Endodermal cell (in vitro differentiated cells): ENCODE measurements around the gene DNMT3A. TPM values are rescaled to one million over a fixed set of nuclear protein-coding genes. Genes with fewer than 3 reads are reported as not detected.
A peak's percentile ranks its signal among the peaks of the same experiment; 100 is the strongest.

Experiments
- DNase-seq: peaks from one replicate; pipeline ENCODE4 v3.0.0-alpha.2; 2017
- H3K27ac ChIP-seq: 2 replicates; pipeline ENCODE4 v1.5.1; 2013; ENCODE audit warnings: mild to moderate bottlenecking, low read depth, low read length, moderate library complexity
- H3K27me3 ChIP-seq: 2 replicates; pipeline ENCODE4 v1.6.1; 2013; ENCODE audit warnings: mild to moderate bottlenecking, low read length, moderate library complexity; ENCODE audit not compliant: insufficient read depth, control insufficient read depth, poor library complexity, severe bottlenecking
- H3K36me3 ChIP-seq: 2 replicates; pipeline ENCODE4 v1.7.0; 2013; ENCODE audit warnings: mild to moderate bottlenecking, low read length, moderate library complexity; ENCODE audit not compliant: control insufficient read depth, insufficient read depth
- H3K4me1 ChIP-seq: one replicate; pipeline ENCODE4 v1.7.0; 2013; ENCODE audit warnings: low read length; ENCODE audit not compliant: control insufficient read depth, insufficient read depth
- H3K4me3 ChIP-seq: 2 replicates; pipeline ENCODE4 v1.5.1; 2013; ENCODE audit warnings: mild to moderate bottlenecking, low read length, moderate library complexity
- H3K9ac ChIP-seq: 2 replicates; pipeline ENCODE4 v1.6.1; 2013; ENCODE audit warnings: mild to moderate bottlenecking, low read length, moderate library complexity; ENCODE audit not compliant: poor library complexity, severe bottlenecking; ENCODE audit errors: extremely low read depth
- H3K9me3 ChIP-seq: 2 replicates; pipeline ENCODE4 v1.6.1; 2013; ENCODE audit warnings: mild to moderate bottlenecking, low read length, moderate library complexity; ENCODE audit not compliant: control insufficient read depth
- H3K27ac Mint-ChIP-seq: 2 replicates; pipeline ENCODE4 v1.8.0; 2020; ENCODE audit warnings: mixed read lengths
- H3K27me3 Mint-ChIP-seq: 2 replicates; pipeline ENCODE4 v1.8.0; 2021; ENCODE audit warnings: mild to moderate bottlenecking, mixed read lengths; ENCODE audit not compliant: insufficient read depth
- H3K36me3 Mint-ChIP-seq: 2 replicates; pipeline ENCODE4 v1.8.0; 2020; ENCODE audit warnings: low read depth, mixed read lengths
- H3K4me1 Mint-ChIP-seq: 2 replicates; pipeline ENCODE4 v1.8.0; 2020; ENCODE audit warnings: mixed read lengths
- H3K4me3 Mint-ChIP-seq: 2 replicates; pipeline ENCODE4 v1.8.0; 2020; ENCODE audit warnings: mild to moderate bottlenecking, moderate library complexity, mixed read lengths
- H3K9me3 Mint-ChIP-seq: 2 replicates; pipeline ENCODE4 v1.8.0; 2020; ENCODE audit warnings: mild to moderate bottlenecking, mixed read lengths
- WGBS, 2 experiments: methylation state at CpG; one replicate each; pipeline versions ENCODE4 v1.1.5 to v1.1.7; 2013; ENCODE audit warnings: missing lambda C conversion rate in 2 of 2, mixed read lengths in 1 of 2; ENCODE audit not compliant: insufficient coverage in 1 of 2, insufficient read length in 1 of 2; 5-methylcytosine and 5-hydroxymethylcytosine counted together
- total RNA-seq, 2 donors: library from RNA; stranded (reverse); fragmentation: NEBNext Ultra II Directional in 1 of 2; extraction: Animal tissue kit (Norgen Biotek cat#: 25700) in 1 of 2; gene quantifications; 2 replicates in 1 of 2; 3 replicates in 1 of 2; pipeline ENCODE4 v1.2.1, GENCODE V29; 2021
- TF ChIP-seq, protein P1 (sequence below): fragments of 200-600 bp; sonication (generic); conservative IDR thresholded peaks from 2 replicates; pipeline ENCODE4 v1.5.0; 2021; ENCODE audit warnings: antibody characterized with exemption, mild to moderate bottlenecking

Gene DNMT3A
- total RNA-seq, 2 donors from 2014 or later = 124 to 139 TPM

DNA sequence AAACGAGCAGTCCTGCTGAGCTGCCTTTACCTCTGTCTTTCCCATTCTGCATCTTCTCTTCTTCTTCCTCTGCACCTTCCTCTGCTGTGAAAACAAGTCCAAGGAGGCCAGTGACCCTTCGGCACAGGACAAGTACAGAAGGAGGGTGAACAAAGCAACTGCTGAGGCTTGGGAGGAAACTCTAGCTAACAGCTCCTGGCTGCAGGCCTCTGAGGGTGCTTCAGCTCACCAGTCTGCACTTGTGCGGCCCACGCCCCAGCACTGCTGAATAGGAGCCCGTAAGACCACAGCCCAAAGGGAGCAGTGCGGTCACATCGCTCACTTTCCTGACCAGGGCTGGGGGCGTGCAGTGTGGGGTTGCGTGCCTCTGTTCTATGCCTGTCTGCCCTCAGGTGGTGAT is 42.1 kb upstream of the DNMT3A start:
- Mint-ChIP-seq H3K27ac (no peak overlapping the region), H3K4me1 (peaks cover 21% of the 10 kb centered on the region), H3K36me3 (peaks cover 13% of the 10 kb centered on the region), H3K27me3 (peaks cover 5% of the 10 kb centered on the region), H3K9me3 (peaks cover 8% of the 10 kb centered on the region), H3K4me3 (no peak overlapping the region)
- H3K27me3 ChIP-seq = no peaks in the 10 kb centered on the region
- H3K9me3 ChIP-seq = no peaks in the 10 kb centered on the region
- no peak overlapping the region for H3K9ac ChIP-seq
- 94 to 100% methylated on average over 5 to 9 of the region's 9 CpGs for WGBS, 2 experiments
- no peak overlapping the region for H3K4me3 ChIP-seq
- H3K4me1 ChIP-seq = no peaks in the 10 kb centered on the region
- TF ChIP-seq, protein P1, sequence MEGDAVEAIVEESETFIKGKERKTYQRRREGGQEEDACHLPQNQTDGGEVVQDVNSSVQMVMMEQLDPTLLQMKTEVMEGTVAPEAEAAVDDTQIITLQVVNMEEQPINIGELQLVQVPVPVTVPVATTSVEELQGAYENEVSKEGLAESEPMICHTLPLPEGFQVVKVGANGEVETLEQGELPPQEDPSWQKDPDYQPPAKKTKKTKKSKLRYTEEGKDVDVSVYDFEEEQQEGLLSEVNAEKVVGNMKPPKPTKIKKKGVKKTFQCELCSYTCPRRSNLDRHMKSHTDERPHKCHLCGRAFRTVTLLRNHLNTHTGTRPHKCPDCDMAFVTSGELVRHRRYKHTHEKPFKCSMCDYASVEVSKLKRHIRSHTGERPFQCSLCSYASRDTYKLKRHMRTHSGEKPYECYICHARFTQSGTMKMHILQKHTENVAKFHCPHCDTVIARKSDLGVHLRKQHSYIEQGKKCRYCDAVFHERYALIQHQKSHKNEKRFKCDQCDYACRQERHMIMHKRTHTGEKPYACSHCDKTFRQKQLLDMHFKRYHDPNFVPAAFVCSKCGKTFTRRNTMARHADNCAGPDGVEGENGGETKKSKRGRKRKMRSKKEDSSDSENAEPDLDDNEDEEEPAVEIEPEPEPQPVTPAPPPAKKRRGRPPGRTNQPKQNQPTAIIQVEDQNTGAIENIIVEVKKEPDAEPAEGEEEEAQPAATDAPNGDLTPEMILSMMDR = no peak
- peak; percentile 41 for DNase-seq
- no peaks in the 10 kb centered on the region for H3K36me3 ChIP-seq
- no peak overlapping the region for H3K27ac ChIP-seq

DNA sequence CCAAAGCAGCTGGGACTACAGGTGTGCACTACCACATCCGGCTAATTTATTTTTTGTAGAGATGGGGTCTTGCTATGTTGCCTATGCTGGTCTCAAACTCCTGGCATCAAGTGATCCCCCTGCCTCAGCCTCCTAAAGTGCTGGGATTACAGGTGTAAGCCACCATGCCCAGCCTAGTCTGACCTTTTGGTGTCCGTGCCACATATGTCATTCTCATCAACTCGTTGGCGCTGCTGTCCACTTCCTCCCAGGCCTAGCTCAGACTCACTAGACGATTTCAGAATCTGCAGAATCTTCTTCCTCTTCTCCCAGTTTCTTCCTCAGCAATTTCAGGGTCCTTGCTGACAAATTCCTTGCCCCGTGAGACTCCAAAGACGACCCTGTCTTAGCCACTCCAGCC is 39.8 kb upstream of the DNMT3A start:
- Mint-ChIP-seq H3K27me3 (peaks cover 10% of the 10 kb centered on the region), H3K36me3 (peaks cover 9% of the 10 kb centered on the region), H3K27ac (no peak overlapping the region), H3K4me3 (no peak overlapping the region), H3K9me3 (peaks cover 14% of the 10 kb centered on the region), H3K4me1 (peaks cover 12% of the 10 kb centered on the region)
- 93 to 95% methylated on average over 7 of the region's 7 CpGs for WGBS, 2 experiments
- no peaks in the 10 kb centered on the region for H3K36me3 ChIP-seq
- TF ChIP-seq, protein P1 = no peak
- no peak overlapping the region for H3K27ac ChIP-seq
- H3K9me3 ChIP-seq = no peaks in the 10 kb centered on the region
- H3K9ac ChIP-seq = no peak overlapping the region
- H3K27me3 ChIP-seq = no peaks in the 10 kb centered on the region
- H3K4me1 ChIP-seq = peaks cover 6% of the 10 kb centered on the region
- H3K4me3 ChIP-seq = no peak overlapping the region
- peak; percentile 13 for DNase-seq

DNA sequence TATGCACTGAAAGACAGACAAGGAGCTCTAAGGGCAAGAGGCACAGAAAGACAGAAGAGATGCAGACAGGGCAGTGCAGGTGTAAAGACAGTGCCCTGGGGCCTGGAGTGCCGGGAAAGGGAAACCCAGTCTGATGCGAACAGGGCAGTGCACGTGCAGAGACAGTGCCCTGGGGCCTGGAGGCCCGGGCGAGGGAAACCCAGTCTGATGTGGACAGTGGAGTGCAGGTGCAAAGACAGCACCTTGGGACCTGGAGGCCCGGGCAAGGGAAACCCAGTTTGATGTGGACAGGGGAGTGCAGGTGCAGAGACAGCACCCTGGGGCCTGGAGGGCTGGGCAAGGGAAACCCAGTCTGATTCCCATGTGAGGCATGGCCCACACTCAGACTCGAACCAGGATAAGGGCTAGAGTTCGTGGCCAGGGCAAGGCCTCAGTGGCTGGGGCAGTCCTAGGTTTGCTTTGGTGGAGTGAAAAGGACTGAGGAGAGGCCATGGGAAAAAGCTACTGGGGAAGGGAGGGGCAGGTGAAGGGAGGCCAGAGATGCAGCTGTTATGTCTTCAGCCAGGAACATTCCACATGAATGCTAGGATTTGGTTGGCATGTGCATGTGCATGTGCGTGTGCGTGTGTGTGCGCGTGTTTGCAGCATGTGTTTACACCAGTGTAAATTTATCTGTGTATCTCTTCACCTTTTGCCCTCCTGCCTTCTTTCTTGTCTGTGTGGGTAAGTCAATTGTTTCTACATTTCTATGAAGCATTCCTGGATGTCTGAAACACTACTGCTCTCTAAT is 39.1 kb upstream of the DNMT3A start:
- no peak for DNase-seq

More for the DNA sequence above, 39.1 kb upstream of the DNMT3A start:
- Histone ChIP-seq H3K36me3 (no peaks in the 10 kb centered on the region), H3K27me3 (no peaks in the 10 kb centered on the region), H3K27ac (no peak overlapping the region), H3K9ac (no peak overlapping the region), H3K4me1 (peaks cover 6% of the 10 kb centered on the region), H3K4me3 (no peak overlapping the region), H3K9me3 (no peaks in the 10 kb centered on the region)
- Mint-ChIP-seq H3K9me3 (peaks cover 14% of the 10 kb centered on the region), H3K27me3 (peaks cover 14% of the 10 kb centered on the region), H3K4me3 (no peak overlapping the region), H3K36me3 (peaks cover 8% of the 10 kb centered on the region), H3K27ac (no peak overlapping the region), H3K4me1 (peaks cover 10% of the 10 kb centered on the region)
- TF ChIP-seq, protein P1 = no peak
- 89 to 95% methylated on average over 9 to 12 of the region's 12 CpGs for whole genome bisulfite sequencing, 2 experiments
